Stimulated activated CD4-positive, alpha-beta T cell treated with anti-CD3 and anti-CD28 coated beads, Interleukin-12 subunit alpha, Interleukin-12 subunit beta, amount 100 ng/mL, for 4 hours (primary cell): ENCODE measurements around the gene CDCP2.
"Not testable (repeated sequence)": the region's sequence is repeated elsewhere in the genome, so short reads cannot be mapped to it uniquely, and the experiment has no call there.

Source experiments
- DNase-seq: peaks from one replicate; pipeline ENCODE4 v3.0.0-alpha.2; 2020

The CDCP2 gene

GRCh38 chr1:54114001-54114400 is 38.8 kb downstream of the CDCP2 start:
- no peak for DNase-seq

DNA sequence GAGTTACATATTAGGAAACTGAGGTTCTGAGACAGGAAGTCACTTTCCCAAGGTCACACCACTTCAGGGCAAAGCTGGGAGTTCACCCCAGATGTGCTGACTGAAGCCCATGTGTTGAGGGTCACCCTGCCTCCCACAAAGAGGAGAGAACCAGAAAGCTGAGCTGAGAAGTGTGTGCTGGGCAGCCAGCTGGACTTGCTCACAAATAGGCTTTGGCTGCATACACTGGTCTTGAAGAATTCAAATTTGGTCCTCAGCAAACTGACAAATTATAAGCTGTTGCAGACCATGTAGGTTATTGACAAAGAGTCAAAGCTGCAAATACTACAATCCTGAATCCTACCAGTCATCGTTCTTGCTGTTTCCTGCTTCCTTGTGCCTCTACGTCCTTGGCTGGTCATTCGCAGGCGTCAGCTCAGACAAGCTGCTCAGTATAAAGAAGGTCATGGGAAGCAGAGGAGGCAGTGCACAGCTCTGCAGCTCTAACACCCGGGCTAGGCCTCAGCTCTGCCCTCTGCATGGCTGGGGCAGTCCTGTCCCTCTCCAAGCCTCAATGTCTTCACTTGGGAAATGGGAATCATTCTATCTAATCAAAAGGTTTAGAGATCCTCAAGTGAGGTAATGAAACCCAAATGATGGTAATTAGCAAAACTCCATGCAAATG is 40.0 kb downstream of the CDCP2 start:
- no peak for DNase-seq

DNA sequence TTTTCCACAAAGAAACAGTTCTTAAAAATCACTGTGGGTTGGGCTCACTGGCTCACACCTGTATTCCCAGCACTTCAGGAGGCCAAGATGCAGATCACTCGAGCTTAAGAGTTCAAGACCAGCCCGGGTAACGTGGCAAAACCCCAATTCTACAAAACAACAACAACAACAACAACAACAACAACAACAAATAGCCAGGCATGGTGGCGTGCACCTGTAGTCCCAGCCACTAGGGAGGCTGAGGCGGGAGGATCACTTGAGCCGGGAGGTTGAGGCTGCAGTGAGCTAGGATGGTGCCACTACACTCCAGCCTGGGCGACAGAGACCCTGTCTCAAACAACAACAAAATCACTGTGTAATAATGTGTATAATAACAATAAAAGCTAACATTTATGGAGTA is 40.8 kb downstream of the CDCP2 start:
- DNase-seq: no peak

DNA sequence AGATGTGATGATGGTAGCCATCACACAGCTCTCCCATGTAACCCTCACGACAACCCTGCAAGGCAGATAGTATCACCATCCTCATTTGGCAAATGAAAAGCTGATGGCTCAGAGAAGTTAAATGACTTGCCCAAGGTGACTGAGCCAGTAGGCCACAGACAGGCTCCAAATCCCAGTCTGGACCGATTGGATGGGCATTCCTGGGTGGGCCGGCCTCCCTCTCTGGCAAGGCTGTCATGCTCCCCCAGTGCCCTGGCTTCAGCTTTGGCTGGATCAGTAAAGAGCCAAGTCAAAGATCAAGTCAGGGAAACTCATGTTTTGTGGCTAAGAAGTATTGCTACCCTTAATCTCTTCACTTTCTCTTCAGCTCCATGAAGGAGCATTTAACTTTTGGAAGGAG is 41.2 kb downstream of the CDCP2 start:
- DNase-seq: no peak

DNA sequence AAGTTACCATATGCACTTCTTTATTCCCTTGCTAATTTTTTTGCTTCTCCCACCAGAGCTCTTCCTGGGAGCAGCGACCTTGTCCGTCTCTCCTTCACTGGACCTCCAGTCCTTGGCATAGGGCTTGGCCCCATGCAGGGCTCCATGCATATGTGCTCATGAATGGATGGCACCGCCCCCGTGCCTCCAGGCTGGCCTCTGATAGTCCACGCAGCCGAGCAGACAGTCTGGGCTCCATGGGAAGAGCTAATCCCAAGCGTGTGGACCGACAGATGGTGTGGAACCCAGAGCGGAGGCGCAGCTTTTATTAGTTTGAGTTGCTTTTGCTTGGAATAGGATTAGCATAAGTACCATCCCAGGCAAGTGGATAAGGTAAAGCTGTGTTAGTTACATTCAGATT is 41.8 kb downstream of the CDCP2 start:
- no peak for DNase-seq

- no peak for DNase-seq
These were observed 43.4 kb downstream of the CDCP2 start for GRCh38 chr1:54109129-54110090.

- no peak for DNase-seq
These were observed 44.6 kb downstream of the CDCP2 start for GRCh38 chr1:54108156-54108555.

DNA sequence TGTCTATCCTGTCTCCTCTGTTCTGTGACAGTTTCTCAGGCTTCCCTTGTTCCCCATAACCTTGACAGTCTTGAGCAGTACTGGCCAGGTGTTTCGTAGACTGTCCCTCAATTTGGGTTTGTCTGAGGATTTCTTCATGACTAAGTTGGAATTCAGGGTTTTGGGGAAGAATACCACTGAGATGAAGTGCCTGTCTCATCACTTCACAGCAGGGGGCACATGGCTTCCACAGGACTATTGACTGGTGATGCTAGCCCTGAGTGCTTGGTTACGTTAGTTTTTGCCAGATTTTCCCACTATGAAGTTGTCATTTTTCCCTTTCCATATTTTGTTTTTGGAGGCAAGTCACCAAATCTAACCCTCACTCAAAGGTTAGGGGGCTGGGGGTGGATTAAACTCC is 45.7 kb downstream of the CDCP2 start:
- no peak for DNase-seq

DNA sequence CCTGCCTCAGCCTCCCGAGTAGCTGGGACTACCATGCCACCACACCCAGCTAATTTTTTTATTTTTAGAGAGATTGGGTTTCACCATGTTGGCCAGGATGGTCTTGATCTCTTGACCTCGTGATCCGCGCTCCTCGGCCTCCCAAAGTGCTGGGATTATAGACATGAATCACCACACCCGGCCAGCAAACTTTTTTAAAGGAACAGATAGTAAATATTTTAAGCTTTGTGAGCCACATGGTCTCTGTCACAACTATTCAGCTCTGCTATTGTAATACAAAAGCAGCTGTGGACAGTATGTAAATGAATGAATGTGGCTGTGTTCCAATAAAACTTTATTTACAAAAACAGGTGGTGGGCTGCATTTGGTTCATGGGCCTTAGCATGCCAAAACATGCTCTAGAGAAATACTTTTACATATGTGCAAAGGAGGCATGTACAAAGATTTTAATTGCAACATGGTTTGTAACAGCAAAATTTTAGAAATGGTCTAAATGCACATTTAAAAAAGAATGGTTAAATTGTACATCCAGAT is 47.0 kb downstream of the CDCP2 start:
- no peak for DNase-seq

DNA sequence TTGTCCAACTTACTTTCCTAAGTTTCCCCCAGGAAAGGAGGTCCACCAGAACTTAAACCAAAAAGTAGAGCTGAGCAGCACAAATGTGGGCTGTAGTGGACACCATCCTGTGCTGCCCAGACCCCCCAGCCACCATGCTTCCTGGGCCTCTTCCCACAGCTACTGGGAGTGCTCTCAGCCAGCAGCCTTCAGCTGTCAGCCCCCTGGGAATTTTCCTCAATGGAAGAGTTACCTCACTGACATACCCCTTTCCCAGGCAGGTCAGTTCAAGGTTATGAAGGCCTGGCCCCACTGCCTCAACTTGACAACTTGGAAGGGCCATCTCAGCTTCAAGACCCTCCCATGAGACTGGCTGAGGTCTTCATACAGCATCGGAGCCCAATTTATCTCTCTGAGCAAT is 47.7 kb downstream of the CDCP2 start:
- DNase-seq: no peak

GRCh38 chr1:54104613-54105012 is 48.2 kb downstream of the CDCP2 start:
- DNase-seq: not testable (repeated sequence)

- DNase-seq: no peak
These were observed 49.4 kb downstream of the CDCP2 start for GRCh38 chr1:54103414-54103813.

- DNase-seq: no peak
These were observed 52.3 kb downstream of the CDCP2 start for GRCh38 chr1:54100500-54100899.

DNA sequence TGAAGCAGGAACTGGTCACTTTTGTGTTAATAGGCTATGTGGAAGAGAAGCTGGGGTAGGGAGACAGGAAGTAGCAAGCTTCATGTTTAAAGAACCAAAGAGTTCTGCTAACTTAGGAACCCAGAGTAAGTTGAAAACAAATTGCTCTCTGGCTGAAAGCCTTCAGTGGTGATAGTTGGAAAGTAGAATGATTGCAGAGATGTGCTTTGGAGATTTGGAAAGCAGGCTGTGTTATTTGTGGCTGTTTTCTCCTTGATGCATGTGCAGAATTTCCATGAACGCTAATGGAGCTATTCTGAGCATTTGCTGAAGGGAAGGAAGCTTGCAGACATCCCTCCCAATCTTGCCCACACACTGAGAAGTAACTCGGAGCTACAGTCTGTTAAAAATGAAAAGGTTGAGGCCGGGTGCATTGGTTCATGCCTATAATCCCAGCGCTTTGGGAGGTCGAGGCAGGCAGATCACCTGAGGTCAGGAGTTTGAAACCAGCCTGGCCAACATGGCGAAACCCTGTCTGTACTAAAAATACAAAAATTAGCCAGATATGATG is 53.7 kb downstream of the CDCP2 start:
- no peak for DNase-seq

DNA sequence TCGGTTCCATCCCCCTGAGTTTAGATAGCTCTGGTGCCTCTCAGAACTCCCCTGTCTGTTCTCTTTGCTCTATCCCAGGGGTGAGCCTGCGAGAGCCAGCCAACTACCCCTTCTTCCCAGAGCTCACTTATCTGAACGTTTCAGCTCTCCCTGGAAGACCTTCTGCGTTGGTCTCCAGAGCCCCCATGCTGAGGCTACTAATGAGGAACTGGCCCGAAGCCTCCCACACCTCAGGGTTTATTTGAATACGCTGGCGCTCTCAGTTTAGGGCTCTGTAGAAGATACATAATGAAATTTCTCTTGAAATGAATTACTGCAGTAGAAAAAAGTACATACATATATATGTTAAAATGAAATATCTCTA is 55.9 kb downstream of the CDCP2 start:
- DNase-seq: no peak

DNA sequence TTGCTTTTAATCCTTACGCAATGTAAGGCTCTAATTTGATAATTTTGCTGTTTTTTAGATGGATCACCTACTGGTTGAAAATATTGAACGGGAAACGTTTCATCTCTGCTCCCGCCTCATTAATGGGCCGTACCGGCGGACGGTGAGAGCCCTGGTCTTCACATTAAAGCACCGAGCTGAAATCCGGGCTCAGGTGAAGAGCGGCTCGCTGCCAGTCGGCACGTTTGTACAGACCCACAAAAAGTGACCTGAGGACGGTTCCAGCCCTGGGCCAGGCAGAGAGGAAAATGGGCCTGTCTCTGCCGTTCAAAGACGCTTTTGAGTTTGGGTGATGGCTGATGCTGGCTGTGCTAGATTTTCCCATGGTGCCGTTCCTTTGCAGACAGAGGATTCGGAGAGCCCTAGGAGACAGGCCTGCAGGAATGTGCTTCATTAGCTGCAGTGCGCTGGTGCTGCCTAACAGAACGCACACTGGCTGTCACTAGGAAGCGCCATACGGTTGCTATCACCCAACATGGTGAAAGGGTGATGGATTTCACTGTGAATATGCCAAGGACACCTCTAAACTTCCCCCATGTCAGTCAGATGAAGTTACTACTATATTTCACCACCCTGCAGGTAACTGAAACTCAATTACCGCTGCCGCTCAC is 56.4 kb downstream of the CDCP2 start:
- no peak for DNase-seq

DNA sequence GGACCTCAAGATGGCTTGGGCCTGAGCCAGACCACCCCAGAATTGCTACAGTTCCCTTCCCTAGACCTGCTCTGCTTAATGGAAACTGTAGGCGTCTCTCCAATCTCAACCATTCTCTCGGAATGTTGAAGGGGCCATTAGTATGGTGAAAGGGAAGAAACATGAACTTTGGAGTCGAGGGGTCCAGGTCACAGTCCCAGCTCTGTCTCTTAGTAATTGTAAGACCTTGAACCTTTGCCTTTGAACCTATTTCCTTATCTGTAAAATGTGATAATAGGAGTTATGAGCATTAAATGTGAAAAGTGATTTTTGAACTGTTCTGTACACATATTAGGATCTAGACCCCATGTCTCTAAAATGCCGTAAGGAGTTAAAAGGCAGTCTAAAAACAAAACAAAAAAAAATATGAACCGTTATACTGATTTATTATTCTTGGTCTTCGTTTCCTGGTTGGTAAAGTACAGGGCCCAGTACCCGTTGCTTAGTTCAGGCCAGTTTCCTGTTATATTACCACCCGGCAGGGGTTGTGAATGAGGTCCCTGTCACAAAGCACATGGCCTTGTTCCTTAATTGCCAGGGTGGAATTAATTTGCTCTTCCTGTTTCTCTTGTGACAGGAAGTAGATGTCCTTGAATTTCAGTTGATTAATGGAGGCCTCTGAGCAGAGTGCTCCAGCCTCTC is 57.1 kb downstream of the CDCP2 start:
- DNase-seq: no peak

- DNase-seq: not testable (repeated sequence)
These were observed 58.1 kb downstream of the CDCP2 start for GRCh38 chr1:54094730-54095105.

DNA sequence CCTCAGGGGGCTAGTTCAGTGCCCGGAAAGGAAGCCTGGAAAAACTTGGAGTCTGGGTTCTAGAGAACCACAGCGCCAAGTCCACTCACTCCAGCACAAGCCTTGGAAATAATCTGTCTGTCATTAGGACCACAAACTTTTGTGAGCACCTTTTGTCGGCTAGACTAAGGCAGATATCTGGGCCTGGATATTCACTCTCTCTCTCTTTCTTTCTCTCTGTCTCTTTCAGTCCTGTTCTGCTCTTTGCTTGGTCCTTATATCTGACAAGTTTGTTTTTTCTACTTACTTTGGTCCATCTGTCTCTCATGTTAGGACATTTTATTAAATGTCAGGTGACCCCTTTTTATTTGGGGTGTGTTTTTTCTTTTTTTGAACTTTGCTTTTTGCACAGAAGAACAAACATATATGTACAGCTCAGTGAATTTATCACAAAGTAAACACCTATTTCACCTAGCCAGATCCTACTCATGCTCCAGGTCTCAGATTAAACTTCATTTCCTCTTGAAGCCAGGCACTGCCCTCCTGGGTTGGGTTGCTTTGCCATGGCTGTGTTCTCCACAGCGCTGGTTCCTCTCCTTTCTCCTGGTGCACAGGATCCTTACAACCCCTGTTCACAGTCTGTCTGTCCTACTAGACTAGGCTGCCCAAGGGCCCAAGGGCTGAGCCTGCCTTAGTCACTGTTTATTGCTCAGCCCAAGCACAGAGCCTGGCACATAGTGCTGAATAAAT is 58.6 kb downstream of the CDCP2 start:
- DNase-seq: no peak

DNA sequence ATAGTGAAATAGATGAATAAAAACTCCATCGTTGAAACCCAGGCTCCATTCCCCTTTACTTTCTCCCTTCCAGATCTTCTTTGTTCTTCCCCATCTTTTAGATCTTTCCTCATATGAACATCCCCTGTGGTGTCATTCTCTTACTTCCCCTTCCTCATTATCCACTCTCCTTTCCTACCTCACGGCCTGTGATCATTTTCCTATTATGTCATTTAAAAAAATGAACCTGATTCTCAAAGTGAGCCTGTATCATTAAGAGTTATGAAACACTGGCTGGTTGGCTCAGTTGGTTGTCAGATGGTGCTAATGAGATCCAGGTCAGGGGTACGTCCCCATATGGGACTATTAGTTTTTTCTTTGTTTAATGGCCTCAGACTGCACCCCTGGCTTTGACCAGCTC is 61.1 kb downstream of the CDCP2 start:
- no peak for DNase-seq

DNA sequence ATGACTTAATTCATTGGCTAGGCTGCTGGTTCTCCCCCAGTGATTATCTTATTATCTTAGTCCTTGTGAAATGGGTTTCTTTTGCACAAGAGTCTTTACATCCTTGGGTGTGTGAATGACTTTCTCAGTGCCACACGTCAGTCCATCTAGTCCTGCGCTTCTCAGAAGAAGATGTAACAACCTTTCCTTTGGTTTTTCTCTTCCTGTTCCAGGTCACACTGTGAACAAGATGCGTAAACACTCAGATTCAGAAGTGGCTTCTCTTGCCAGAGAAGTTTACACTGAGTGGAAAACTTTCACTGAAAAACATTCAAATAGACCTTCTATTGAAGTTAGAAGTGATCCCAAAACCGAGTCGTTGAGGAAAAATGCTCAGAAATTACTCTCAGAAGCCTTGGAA is 64.4 kb downstream of the CDCP2 start:
- DNase-seq: no peak

DNA sequence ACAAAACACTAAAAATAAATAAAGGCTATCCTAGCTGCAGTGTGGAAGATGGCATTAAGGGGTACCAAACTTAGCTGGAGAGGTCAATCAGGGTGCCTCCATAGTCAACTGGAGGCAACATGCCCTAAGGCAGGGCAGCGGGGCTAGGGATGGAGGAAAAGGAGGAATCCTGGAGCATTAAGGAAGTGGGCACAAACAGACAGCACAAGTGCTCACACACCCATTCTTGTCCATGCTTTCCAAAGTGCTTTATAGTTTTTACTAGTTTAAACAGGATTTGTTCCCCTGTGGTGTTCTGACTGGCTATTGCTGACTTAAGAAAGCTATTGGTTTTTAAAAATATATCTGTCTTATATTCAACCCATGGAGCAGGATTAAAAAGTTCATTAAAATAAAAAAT is 66.0 kb downstream of the CDCP2 start:
- no peak for DNase-seq
